Fibroblast of lung (primary cell): ENCODE measurements around the gene PPM1H.

ENCODE experiments used
- EZH2 ChIP-seq: IDR thresholded peaks from 2 replicates; pipeline ENCODE4 v1.5.1; 2012; ENCODE audit warnings: low read length, control low read depth, mild to moderate bottlenecking; ENCODE audit errors: missing control alignments
- TF ChIP-seq, protein P1 (sequence below), 2 donors: IDR thresholded peaks in 1 of 2; conservative IDR thresholded peaks in 1 of 2; 1 replicate in 1 of 2; 2 replicates in 1 of 2; pipeline ENCODE4 v1.5.1; 2011 to 2012; ENCODE audit warnings: low read length in 2 of 2, control low read depth in 1 of 2, inconsistent platforms in 1 of 2, low read depth in 1 of 2, mild to moderate bottlenecking in 1 of 2

DNA sequence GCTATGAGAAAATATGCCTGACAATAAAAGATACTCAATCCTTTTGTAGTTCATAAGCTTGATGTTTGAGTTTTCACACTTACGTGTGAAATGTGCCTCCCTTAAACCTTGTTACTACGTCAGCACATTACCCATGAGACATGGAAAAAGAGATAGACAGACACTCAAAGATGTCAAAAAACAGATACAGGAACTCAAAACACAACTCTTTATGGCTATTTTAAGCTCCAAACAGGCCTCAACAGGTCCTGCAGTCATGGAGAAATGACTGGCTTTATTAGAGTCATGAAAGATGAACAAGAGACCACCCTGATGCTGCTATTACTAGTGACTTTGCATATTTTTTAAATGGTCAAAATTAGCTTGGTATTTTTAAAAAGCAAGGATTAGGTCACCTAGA lies 283.8 kb downstream of the PPM1H start:
- TF ChIP-seq, protein P1, sequence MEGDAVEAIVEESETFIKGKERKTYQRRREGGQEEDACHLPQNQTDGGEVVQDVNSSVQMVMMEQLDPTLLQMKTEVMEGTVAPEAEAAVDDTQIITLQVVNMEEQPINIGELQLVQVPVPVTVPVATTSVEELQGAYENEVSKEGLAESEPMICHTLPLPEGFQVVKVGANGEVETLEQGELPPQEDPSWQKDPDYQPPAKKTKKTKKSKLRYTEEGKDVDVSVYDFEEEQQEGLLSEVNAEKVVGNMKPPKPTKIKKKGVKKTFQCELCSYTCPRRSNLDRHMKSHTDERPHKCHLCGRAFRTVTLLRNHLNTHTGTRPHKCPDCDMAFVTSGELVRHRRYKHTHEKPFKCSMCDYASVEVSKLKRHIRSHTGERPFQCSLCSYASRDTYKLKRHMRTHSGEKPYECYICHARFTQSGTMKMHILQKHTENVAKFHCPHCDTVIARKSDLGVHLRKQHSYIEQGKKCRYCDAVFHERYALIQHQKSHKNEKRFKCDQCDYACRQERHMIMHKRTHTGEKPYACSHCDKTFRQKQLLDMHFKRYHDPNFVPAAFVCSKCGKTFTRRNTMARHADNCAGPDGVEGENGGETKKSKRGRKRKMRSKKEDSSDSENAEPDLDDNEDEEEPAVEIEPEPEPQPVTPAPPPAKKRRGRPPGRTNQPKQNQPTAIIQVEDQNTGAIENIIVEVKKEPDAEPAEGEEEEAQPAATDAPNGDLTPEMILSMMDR (conservative IDR thresholded peaks at IDR 0.05 in 1 of 2, IDR thresholded peaks at IDR 0.05 in 1 of 2; ENCODE audit: low read depth in 1 of 2, low read length in 2 of 2) = no peak
- TF ChIP-seq EZH2 = no peak
